H9 (cell line): ENCODE measurements around the gene TMC2. TPM values are rescaled to one million over a fixed set of nuclear protein-coding genes. Genes with fewer than 3 reads are reported as not detected.
"Not testable (repeated sequence)": the region's sequence is repeated elsewhere in the genome, so short reads cannot be mapped to it uniquely, and the experiment has no call there.

Source experiments
- DNase-seq: peaks from one replicate; pipeline ENCODE4 v3.0.0-alpha.2; 2017
- H2AFZ ChIP-seq: one replicate; pipeline ENCODE4 v1.6.1; 2013; ENCODE audit warnings: mild to moderate bottlenecking, low read length, control low read depth, moderate library complexity
- H2AK5ac ChIP-seq: 2 replicates; pipeline ENCODE4 v1.6.1; 2013; ENCODE audit warnings: low read length, control low read depth, mixed read lengths; ENCODE audit not compliant: insufficient read length
- H2BK120ac ChIP-seq: one replicate; pipeline ENCODE4 v1.6.1; 2013; ENCODE audit warnings: low read depth, mild to moderate bottlenecking, low read length, control low read depth, inconsistent platforms; ENCODE audit not compliant: poor library complexity, severe bottlenecking
- H2BK12ac ChIP-seq: 2 replicates; pipeline ENCODE4 v1.6.1; 2013; ENCODE audit warnings: low read length, control low read depth, mixed read lengths, low read depth; ENCODE audit not compliant: insufficient read length
- H2BK15ac ChIP-seq: 2 replicates; pipeline ENCODE4 v1.6.1; 2013; ENCODE audit warnings: low read depth, low read length, control low read depth
- H2BK20ac ChIP-seq: one replicate; pipeline ENCODE4 v1.6.1; 2013; ENCODE audit warnings: low read depth, mild to moderate bottlenecking, low read length, control low read depth, inconsistent platforms; ENCODE audit not compliant: poor library complexity, severe bottlenecking
- H2BK5ac ChIP-seq: 2 replicates; pipeline ENCODE4 v1.6.1; 2013; ENCODE audit warnings: low read length, control low read depth, mixed read lengths; ENCODE audit not compliant: insufficient read length
- H3K14ac ChIP-seq: 2 replicates; pipeline ENCODE4 v1.6.1; 2013; ENCODE audit warnings: low read length, control low read depth; ENCODE audit not compliant: insufficient read depth
- H3K18ac ChIP-seq: 2 replicates; pipeline ENCODE4 v1.6.1; 2013; ENCODE audit warnings: low read depth, mild to moderate bottlenecking, mixed read lengths, low read length, control low read depth; ENCODE audit not compliant: insufficient read length
- H3K23ac ChIP-seq: 2 replicates; pipeline ENCODE4 v1.6.1; 2013; ENCODE audit warnings: low read length, control low read depth, mixed read lengths, low read depth; ENCODE audit not compliant: insufficient read length
- H3K23me2 ChIP-seq: 2 replicates; pipeline ENCODE4 v1.6.1; 2013; ENCODE audit warnings: low read depth, mild to moderate bottlenecking, mixed read lengths, low read length, control low read depth; ENCODE audit not compliant: insufficient read length, poor library complexity, severe bottlenecking
- H3K27ac ChIP-seq: 2 replicates; pipeline ENCODE4 v1.5.1; 2013; ENCODE audit warnings: low read length, control low read depth, mixed read lengths, low read depth; ENCODE audit not compliant: insufficient read length
- H3K27me3 ChIP-seq: 2 replicates; pipeline ENCODE4 v1.6.1; 2013; ENCODE audit warnings: low read length, control low read depth, inconsistent platforms; ENCODE audit not compliant: insufficient read depth
- H3K4ac ChIP-seq: 2 replicates; pipeline ENCODE4 v1.6.1; 2013; ENCODE audit warnings: low read depth, mild to moderate bottlenecking, control low read depth, inconsistent platforms, low read length, moderate library complexity
- H3K4me1 ChIP-seq: 2 replicates; pipeline ENCODE4 v1.6.1; 2013; ENCODE audit warnings: low read length, control low read depth, inconsistent platforms; ENCODE audit not compliant: insufficient read depth
- H3K4me2 ChIP-seq: 2 replicates; pipeline ENCODE4 v1.6.1; 2013; ENCODE audit warnings: low read length, control low read depth, mixed read lengths; ENCODE audit not compliant: insufficient read length, insufficient read depth
- H3K56ac ChIP-seq: 2 replicates; pipeline ENCODE4 v1.6.1; 2013; ENCODE audit warnings: low read depth, mild to moderate bottlenecking, mixed read lengths, low read length, control low read depth; ENCODE audit not compliant: insufficient read length
- H3K79me1 ChIP-seq: 2 replicates; pipeline ENCODE4 v1.6.1; 2013; ENCODE audit warnings: low read depth, mild to moderate bottlenecking, moderate library complexity, low read length, control low read depth, inconsistent platforms; ENCODE audit not compliant: insufficient read depth, poor library complexity, severe bottlenecking
- H3K79me2 ChIP-seq: 2 replicates; pipeline ENCODE4 v1.6.1; 2013; ENCODE audit warnings: low read length, control low read depth, inconsistent platforms; ENCODE audit not compliant: insufficient read depth
- H3K9ac ChIP-seq: 2 replicates; pipeline ENCODE4 v1.6.1; 2013; ENCODE audit warnings: low read length, control low read depth, mixed read lengths; ENCODE audit not compliant: insufficient read length; ENCODE audit errors: extremely low read depth
- H3K9me3 ChIP-seq: one replicate; pipeline ENCODE4 v1.6.1; 2013; ENCODE audit warnings: low read depth, low read length, inconsistent platforms; ENCODE audit not compliant: control insufficient read depth
- H3T11ph ChIP-seq: one replicate; pipeline ENCODE4 v1.6.1; 2013; ENCODE audit warnings: mild to moderate bottlenecking, low read length, control low read depth, inconsistent platforms
- H4K20me1 ChIP-seq: one replicate; pipeline ENCODE4 v1.6.1; 2013; ENCODE audit not compliant: control insufficient read depth, insufficient read length, insufficient read depth
- H4K5ac ChIP-seq: 2 replicates; pipeline ENCODE4 v1.6.1; 2013; ENCODE audit warnings: low read depth, mild to moderate bottlenecking, mixed read lengths, low read length, control low read depth; ENCODE audit not compliant: insufficient read length
- H4K8ac ChIP-seq: replicated peaks from 2 replicates; pipeline ENCODE4 v1.6.1; 2013; ENCODE audit warnings: low read length, control low read depth, mixed read lengths, low read depth; ENCODE audit not compliant: insufficient read length
- H4K91ac ChIP-seq: 2 replicates; pipeline ENCODE4 v1.6.1; 2013; ENCODE audit warnings: low read depth, mild to moderate bottlenecking, moderate library complexity, mixed read lengths, low read length, control low read depth; ENCODE audit not compliant: insufficient read length
- H3K27ac Mint-ChIP-seq, 3 experiments: 2 replicates in 2 of 3; 3 replicates in 1 of 3; pipeline ENCODE4 v1.8.0; 2020 to 2021; ENCODE audit warnings: mixed read lengths in 3 of 3, mild to moderate bottlenecking in 1 of 3, moderate library complexity in 1 of 3
- H3K27me3 Mint-ChIP-seq: 2 replicates; pipeline ENCODE4 v1.8.0; 2021; ENCODE audit warnings: low read depth, mild to moderate bottlenecking, moderate library complexity, mixed read lengths
- H3K36me3 Mint-ChIP-seq, 3 experiments: 2 replicates in 2 of 3; 3 replicates in 1 of 3; pipeline ENCODE4 v1.8.0; 2020 to 2021; ENCODE audit warnings: low read depth in 3 of 3, mixed read lengths in 3 of 3; ENCODE audit not compliant: insufficient read depth in 1 of 3
- H3K4me1 Mint-ChIP-seq, 2 experiments: 2 replicates each; pipeline ENCODE4 v1.8.0; 2020; ENCODE audit warnings: mixed read lengths in 2 of 2
- H3K4me3 Mint-ChIP-seq, 2 experiments: 2 replicates in 1 of 2; 3 replicates in 1 of 2; pipeline ENCODE4 v1.8.0; 2020 to 2021; ENCODE audit warnings: mild to moderate bottlenecking in 2 of 2, mixed read lengths in 2 of 2, moderate library complexity in 1 of 2
- H3K9me3 Mint-ChIP-seq, 2 experiments: 2 replicates in 1 of 2; 3 replicates in 1 of 2; pipeline ENCODE4 v1.8.0; 2020; ENCODE audit warnings: mild to moderate bottlenecking in 2 of 2, mixed read lengths in 2 of 2, moderate library complexity in 1 of 2
- CTCF ChIP-seq: fragments of 200-600 bp; sonication (generic); conservative IDR thresholded peaks from 3 replicates; pipeline ENCODE4 v1.8.0; 2021; ENCODE audit warnings: antibody characterized with exemption, mild to moderate bottlenecking
- WGBS: extraction: QIAGEN DNeasy Blood & Tissue Kit; methylation state at CpG from one replicate; pipeline ENCODE4 v1.1.7; 2013; ENCODE audit warnings: missing lambda C conversion rate, low lambda C conversion rate, mixed read lengths; ENCODE audit not compliant: insufficient read length; ENCODE audit errors: extremely low coverage; 5-methylcytosine and 5-hydroxymethylcytosine counted together
- total RNA-seq: library from RNA; stranded (reverse); gene quantifications from 2 replicates; pipeline ENCODE4 v1.2.1, GENCODE V29; 2021

The TMC2 gene
- total RNA-seq, 1 experiment from 2014 or later, result not detected

DNA sequence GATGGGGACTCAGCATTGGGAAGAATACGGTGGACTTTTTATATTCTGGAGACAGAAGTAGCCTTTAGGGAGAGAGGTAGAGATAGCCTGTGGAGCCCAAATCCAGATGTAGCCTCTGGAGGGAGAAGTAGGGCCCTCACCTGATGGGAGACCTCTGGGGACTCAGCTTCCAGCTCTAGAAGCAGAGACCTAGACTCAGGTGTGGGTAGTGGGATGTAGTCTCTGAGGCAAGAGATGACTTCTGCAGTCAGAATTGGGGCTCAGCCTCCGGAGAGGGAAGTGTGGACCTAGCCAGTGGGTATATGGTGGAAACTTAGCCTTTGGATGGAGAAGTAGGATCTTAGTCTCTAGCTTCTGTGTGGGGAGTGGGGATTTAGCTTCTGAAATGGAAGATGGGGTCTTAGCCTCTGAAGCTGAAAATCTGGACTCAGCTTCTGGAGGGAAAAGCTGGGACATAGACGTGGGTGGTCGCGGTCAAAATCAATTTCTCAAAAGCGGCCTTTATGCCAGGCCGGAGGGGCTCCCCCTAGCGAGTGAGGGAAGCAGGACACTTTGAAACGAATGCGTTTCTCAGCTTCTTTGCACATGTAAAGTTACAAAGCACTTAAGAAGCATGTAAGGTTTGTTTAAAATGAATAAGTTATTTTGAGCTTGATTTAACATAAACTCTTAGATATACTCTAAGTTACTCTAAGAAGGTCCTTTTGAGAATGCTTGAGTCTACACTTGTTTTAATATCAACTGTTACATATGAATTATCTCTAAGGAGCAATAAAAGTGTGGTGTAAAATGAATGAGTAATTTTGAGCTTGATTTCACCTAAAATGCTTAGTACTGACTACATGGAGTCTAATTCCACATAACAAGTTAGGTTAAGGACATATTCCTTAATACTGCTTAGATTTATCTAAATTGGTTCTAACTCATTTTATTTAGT lies 14.7 kb upstream of the TMC2 start:
- H4K91ac ChIP-seq, result no peak overlapping the region
- no peak overlapping the region for H3T11ph ChIP-seq
- H3K4me1 Mint-ChIP-seq, result peaks cover 3% of the 10 kb centered on the region in 2 experiments
- peak; percentile 90 for TF ChIP-seq CTCF
- no peak overlapping the region for H2BK120ac ChIP-seq
- H3K27me3 Mint-ChIP-seq, result peaks cover 91% of the 10 kb centered on the region
- H2AK5ac ChIP-seq, result no peak overlapping the region
- H3K9me3 ChIP-seq, result no peaks in the 10 kb centered on the region
- no peak overlapping the region for H2BK15ac ChIP-seq
- no peak overlapping the region for H2AFZ ChIP-seq
- H3K23me2 ChIP-seq, result peaks cover 6% of the 10 kb centered on the region
- no CpG with 5 or more reads among the region's 10 CpGs for WGBS
- no peak overlapping the region for H3K56ac ChIP-seq
- H4K5ac ChIP-seq, result no peak overlapping the region
- H3K27ac Mint-ChIP-seq, result no peak overlapping the region; a peak in 1 of 7 replicates
- H3K4me3 Mint-ChIP-seq, result no peak overlapping the region; a peak in 1 of 5 replicates
- H3K27ac ChIP-seq, result no peak overlapping the region
- no peak overlapping the region for H3K14ac ChIP-seq
- no peak overlapping the region for H3K9ac ChIP-seq
- H2BK20ac ChIP-seq, result no peak overlapping the region
- no peaks in the 10 kb centered on the region for H3K79me1 ChIP-seq
- H3K4ac ChIP-seq, result no peak overlapping the region
- no peak overlapping the region for H4K8ac ChIP-seq
- no peaks in the 10 kb centered on the region for H3K79me2 ChIP-seq
- H3K36me3 Mint-ChIP-seq, result no peaks in the 10 kb centered on the region; a peak in 1 of 7 replicates
- H3K4me2 ChIP-seq, result no peak overlapping the region
- H4K20me1 ChIP-seq, result no peaks in the 10 kb centered on the region
- H3K27me3 ChIP-seq, result peaks cover 24% of the 10 kb centered on the region; the same call in 1 of the 2 replicates
- H3K9me3 Mint-ChIP-seq, result no peaks in the 10 kb centered on the region; a peak in 1 of 5 replicates
- DNase-seq, result peak; percentile 47
- no peaks in the 10 kb centered on the region for H3K4me1 ChIP-seq
- H2BK12ac ChIP-seq, result no peak overlapping the region
- no peak overlapping the region for H3K23ac ChIP-seq
- no peak overlapping the region for H2BK5ac ChIP-seq
- H3K18ac ChIP-seq, result no peak overlapping the region

DNA sequence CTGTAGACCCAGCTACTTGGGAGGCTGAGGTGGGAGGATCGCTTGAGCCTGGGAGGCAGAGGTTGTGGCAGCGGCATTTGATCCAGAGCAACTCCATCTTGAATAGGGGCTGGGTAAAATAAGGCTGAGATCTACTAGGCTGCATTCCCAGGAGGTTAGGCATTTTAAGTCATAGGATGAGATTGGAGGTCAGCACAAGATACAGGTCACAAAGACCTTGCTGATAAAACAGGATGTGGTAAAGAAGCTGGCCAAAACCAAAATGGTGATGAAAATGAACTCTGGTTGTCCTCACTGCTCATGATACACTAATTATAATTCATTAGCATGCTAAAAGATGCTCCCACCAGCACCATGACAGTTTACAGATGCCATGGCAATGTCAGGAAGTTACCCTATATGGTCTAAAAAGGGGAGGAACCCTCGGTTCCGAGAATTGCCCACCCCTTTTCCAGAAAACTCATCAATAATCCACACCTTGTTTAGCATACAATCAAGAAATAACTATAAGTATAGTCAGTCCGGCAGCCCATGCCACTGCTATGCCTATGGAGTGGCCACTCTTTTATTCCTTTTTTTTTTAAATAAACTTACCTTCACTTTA lies 13.4 kb upstream of the TMC2 start:
- H3K79me2 ChIP-seq, H3K23me2 ChIP-seq, H4K5ac ChIP-seq, H3K14ac ChIP-seq, H2BK12ac ChIP-seq, H3K36me3 Mint-ChIP-seq, H2BK120ac ChIP-seq, H3K4me2 ChIP-seq, H3K27ac Mint-ChIP-seq, H4K20me1 ChIP-seq, H3K9ac ChIP-seq, H3K4me1 Mint-ChIP-seq, H2AFZ ChIP-seq, H3K18ac ChIP-seq, H2BK15ac ChIP-seq, H2AK5ac ChIP-seq, H3K23ac ChIP-seq, H3K4me1 ChIP-seq, H2BK20ac ChIP-seq, H3K79me1 ChIP-seq, H3K27ac ChIP-seq, H3K56ac ChIP-seq, H4K91ac ChIP-seq, H4K8ac ChIP-seq, H3K4ac ChIP-seq, DNase-seq, H3T11ph ChIP-seq, H2BK5ac ChIP-seq, H3K9me3 Mint-ChIP-seq, H3K9me3 ChIP-seq: not testable (repeated sequence)
- Mint-ChIP-seq H3K27me3 (peaks cover 97% of the 10 kb centered on the region), H3K4me3 (0 out of 5 replicates have a peak overlapping the region, but pooled peaks of 1 of the 2 experiments have one; percentile 15)
- peaks cover 30% of the 10 kb centered on the region for H3K27me3 ChIP-seq
- no CpG with 5 or more reads among the region's 5 CpGs for WGBS
